Sigmoid colon (tissue), 4 donors: ENCODE results near the gene GTF3C1.

ENCODE experiments used
- EP300 ChIP-seq, 4 donors: sonication (generic); formaldehyde crosslinking; IDR thresholded peaks; one replicate each; pipeline ENCODE4 v1.6.1; 2017; ENCODE audit warnings: antibody characterized with exemption in 4 of 4
- POLR2A ChIP-seq, 2 donors: fragments of 450-650 bp; IDR thresholded peaks; one replicate each; pipeline ENCODE4 v1.6.1; 2016; ENCODE audit warnings: antibody characterized with exemption in 2 of 2, mild to moderate bottlenecking in 2 of 2, moderate library complexity in 2 of 2

GRCh38 chr16:27449434-27450195 is 100.1 kb downstream of the GTF3C1 start:
- TF ChIP-seq EP300 (IDR thresholded peaks at IDR 0.05) = no peak
- no peak for TF ChIP-seq POLR2A (IDR thresholded peaks at IDR 0.05)
